Neural progenitor cell (in vitro differentiated cells): Measurements from ENCODE around the gene RASGRP4. TPM values are rescaled to one million over a fixed set of nuclear protein-coding genes. Genes with fewer than 3 reads are reported as not detected.
"Not testable (repeated sequence)": the region's sequence is repeated elsewhere in the genome, so short reads cannot be mapped to it uniquely, and the experiment has no call there.

Source experiments
- DNase-seq: peaks from one replicate; pipeline ENCODE4 v3.0.0-alpha.2; 2016; ENCODE audit warnings: low spot score
- H2AFZ ChIP-seq: fragments of 200-600 bp; sonication (generic); replicated peaks from 2 replicates; pipeline ENCODE4 v1.6.1; 2016; ENCODE audit warnings: antibody characterized with exemption
- H3F3A ChIP-seq: fragments of 200-600 bp; sonication (generic); 2 replicates; pipeline ENCODE4 v1.6.1; 2016; ENCODE audit warnings: antibody characterized with exemption, low read depth
- H3K27ac ChIP-seq: fragments of 200-600 bp; sonication (generic); 2 replicates; pipeline ENCODE4 v1.5.1; 2016; ENCODE audit warnings: mild to moderate bottlenecking
- H3K27me3 ChIP-seq: fragments of 200-600 bp; sonication (generic); 2 replicates; pipeline ENCODE4 v1.6.1; 2016; ENCODE audit warnings: mild to moderate bottlenecking, moderate library complexity
- H3K36me3 ChIP-seq: fragments of 200-600 bp; sonication (generic); 2 replicates; pipeline ENCODE4 v1.5.1; 2016
- H3K4me1 ChIP-seq: fragments of 200-600 bp; sonication (generic); 2 replicates; pipeline ENCODE4 v1.6.1; 2016; ENCODE audit warnings: mixed run types
- H3K4me2 ChIP-seq: fragments of 200-600 bp; sonication (generic); 2 replicates; pipeline ENCODE4 v1.6.1; 2016
- H3K4me3 ChIP-seq: fragments of 200-600 bp; sonication (generic); 2 replicates; pipeline ENCODE4 v1.5.1; 2016
- H3K79me2 ChIP-seq: fragments of 200-600 bp; sonication (generic); 2 replicates; pipeline ENCODE4 v1.6.1; 2016; ENCODE audit warnings: low read depth
- H3K9ac ChIP-seq: fragments of 200-600 bp; sonication (generic); 2 replicates; pipeline ENCODE4 v1.6.1; 2016
- H3K9me3 ChIP-seq: fragments of 200-600 bp; sonication (generic); 2 replicates; pipeline ENCODE4 v1.5.1; 2016; ENCODE audit warnings: low read depth
- H4K20me1 ChIP-seq: fragments of 200-600 bp; sonication (generic); 2 replicates; pipeline ENCODE4 v1.6.1; 2016; ENCODE audit warnings: low read depth
- H3K27ac Mint-ChIP-seq: 3 replicates; pipeline ENCODE4 v1.8.0; 2021; ENCODE audit warnings: mixed read lengths
- H3K27me3 Mint-ChIP-seq: 2 replicates; pipeline ENCODE4 v1.8.0; 2022; ENCODE audit warnings: low read depth, mild to moderate bottlenecking, inconsistent platforms, moderate library complexity, mixed read lengths; ENCODE audit not compliant: insufficient read depth
- H3K36me3 Mint-ChIP-seq: 3 replicates; pipeline ENCODE4 v1.8.0; 2021; ENCODE audit warnings: mixed read lengths
- H3K4me1 Mint-ChIP-seq: 3 replicates; pipeline ENCODE4 v1.8.0; 2021; ENCODE audit warnings: mixed read lengths
- H3K4me3 Mint-ChIP-seq: 3 replicates; pipeline ENCODE4 v1.8.0; 2021; ENCODE audit warnings: mild to moderate bottlenecking, moderate library complexity, mixed read lengths
- H3K9me3 Mint-ChIP-seq: 3 replicates; pipeline ENCODE4 v1.8.0; 2020; ENCODE audit warnings: mixed read lengths
- EZH2 ChIP-seq: fragments of 200-600 bp; sonication (generic); IDR thresholded peaks from 2 replicates; pipeline ENCODE4 v1.6.1; 2017; ENCODE audit warnings: antibody characterized with exemption, mild to moderate bottlenecking, moderate library complexity
- EZH2phosphoT487 ChIP-seq: fragments of 200-600 bp; sonication (generic); IDR thresholded peaks from 2 replicates; pipeline ENCODE4 v1.6.1; 2017; ENCODE audit warnings: antibody characterized with exemption
- total RNA-seq: library from RNA; depleted of rRNA; stranded (reverse); fragments of >200 nt; gene quantifications from 2 replicates; pipeline ENCODE4 v1.2.3, GENCODE V29; 2015; ENCODE audit warnings: low replicate concordance
- TF ChIP-seq, protein P1 (sequence below): fragments of 200-600 bp; sonication (generic); IDR thresholded peaks from 2 replicates; pipeline ENCODE4 v1.5.1; 2017; ENCODE audit warnings: antibody characterized with exemption, mild to moderate bottlenecking

Gene RASGRP4
- total RNA-seq, 1 donor from 2014 or later = not detected

DNA sequence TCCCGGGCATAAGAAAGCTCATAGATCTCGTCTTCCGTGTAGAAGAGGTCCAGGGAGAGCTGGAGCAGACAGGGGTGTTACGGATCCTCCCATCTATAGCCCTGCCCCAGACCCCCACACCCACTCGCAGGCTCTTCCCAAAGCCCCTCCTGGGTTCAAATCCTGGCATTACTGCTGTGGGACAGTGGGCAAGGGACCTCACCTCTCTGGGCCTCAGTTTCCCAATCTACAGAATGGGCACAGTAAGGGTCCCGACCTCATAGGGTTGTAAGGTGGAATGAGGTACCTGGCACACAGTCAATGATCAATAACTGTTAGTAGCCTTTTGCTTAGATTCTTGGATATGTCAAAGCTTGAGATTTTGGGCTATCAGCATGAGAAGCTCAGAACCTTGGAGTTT, 12.6 kb downstream of the RASGRP4 start:
- no peak for DNase-seq
- Mint-ChIP-seq H3K9me3 (no peaks in the 10 kb centered on the region), H3K4me3 (no peak overlapping the region), H3K27me3 (peaks cover 20% of the 10 kb centered on the region), H3K27ac (no peak overlapping the region), H3K4me1 (peaks cover 11% of the 10 kb centered on the region), H3K36me3 (no peaks in the 10 kb centered on the region)
- TF ChIP-seq EZH2phosphoT487 (no peak), EZH2 (no peak)
- TF ChIP-seq, protein P1, sequence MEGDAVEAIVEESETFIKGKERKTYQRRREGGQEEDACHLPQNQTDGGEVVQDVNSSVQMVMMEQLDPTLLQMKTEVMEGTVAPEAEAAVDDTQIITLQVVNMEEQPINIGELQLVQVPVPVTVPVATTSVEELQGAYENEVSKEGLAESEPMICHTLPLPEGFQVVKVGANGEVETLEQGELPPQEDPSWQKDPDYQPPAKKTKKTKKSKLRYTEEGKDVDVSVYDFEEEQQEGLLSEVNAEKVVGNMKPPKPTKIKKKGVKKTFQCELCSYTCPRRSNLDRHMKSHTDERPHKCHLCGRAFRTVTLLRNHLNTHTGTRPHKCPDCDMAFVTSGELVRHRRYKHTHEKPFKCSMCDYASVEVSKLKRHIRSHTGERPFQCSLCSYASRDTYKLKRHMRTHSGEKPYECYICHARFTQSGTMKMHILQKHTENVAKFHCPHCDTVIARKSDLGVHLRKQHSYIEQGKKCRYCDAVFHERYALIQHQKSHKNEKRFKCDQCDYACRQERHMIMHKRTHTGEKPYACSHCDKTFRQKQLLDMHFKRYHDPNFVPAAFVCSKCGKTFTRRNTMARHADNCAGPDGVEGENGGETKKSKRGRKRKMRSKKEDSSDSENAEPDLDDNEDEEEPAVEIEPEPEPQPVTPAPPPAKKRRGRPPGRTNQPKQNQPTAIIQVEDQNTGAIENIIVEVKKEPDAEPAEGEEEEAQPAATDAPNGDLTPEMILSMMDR = no peak
- H3K36me3 ChIP-seq = no peaks in the 10 kb centered on the region
- H3K79me2 ChIP-seq = no peaks in the 10 kb centered on the region
- H3K27me3 ChIP-seq = peaks cover 7% of the 10 kb centered on the region
- H3K9me3 ChIP-seq = no peaks in the 10 kb centered on the region
- no peaks in the 10 kb centered on the region for H3F3A ChIP-seq
- H3K4me2 ChIP-seq = no peak overlapping the region
- H3K9ac ChIP-seq = no peak overlapping the region
- H3K27ac ChIP-seq = no peak overlapping the region
- H2AFZ ChIP-seq = no peak overlapping the region
- no peaks in the 10 kb centered on the region for H4K20me1 ChIP-seq
- H3K4me3 ChIP-seq = no peak overlapping the region
- H3K4me1 ChIP-seq = no peaks in the 10 kb centered on the region

DNA sequence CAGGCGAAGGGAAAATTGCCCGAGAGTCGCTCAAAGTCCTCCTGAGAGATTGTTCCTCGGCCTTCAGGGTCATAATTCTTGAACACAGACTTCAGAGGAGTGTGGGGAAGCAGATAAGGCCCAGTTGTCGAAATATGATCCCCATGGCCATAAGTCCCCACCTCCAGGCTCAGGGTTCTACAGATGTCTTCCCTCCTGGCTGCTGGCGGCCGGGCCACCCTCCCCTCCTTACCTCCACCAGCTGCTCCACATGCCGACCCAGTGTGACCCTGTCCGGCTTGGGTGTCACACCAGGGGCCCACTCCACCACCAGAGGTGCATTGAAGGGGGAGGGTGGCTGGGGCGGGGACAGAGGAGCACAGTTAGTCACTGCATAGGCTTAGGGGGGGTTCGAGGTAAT, 13.1 kb downstream of the RASGRP4 start:
- Histone ChIP-seq H3K36me3 (no peaks in the 10 kb centered on the region), H2AFZ (no peak overlapping the region), H3K27me3 (peaks cover 2% of the 10 kb centered on the region), H4K20me1 (no peaks in the 10 kb centered on the region), H3F3A (no peaks in the 10 kb centered on the region), H3K27ac (no peak overlapping the region), H3K79me2 (no peaks in the 10 kb centered on the region), H3K4me1 (no peaks in the 10 kb centered on the region), H3K4me2 (no peak overlapping the region), H3K4me3 (no peak overlapping the region), H3K9ac (no peak overlapping the region), H3K9me3 (no peaks in the 10 kb centered on the region)
- H3K27ac Mint-ChIP-seq = no peak overlapping the region
- peaks cover 9% of the 10 kb centered on the region for H3K4me1 Mint-ChIP-seq
- H3K27me3 Mint-ChIP-seq = peaks cover 20% of the 10 kb centered on the region
- H3K9me3 Mint-ChIP-seq = no peaks in the 10 kb centered on the region
- no peak overlapping the region for H3K4me3 Mint-ChIP-seq
- no peak for DNase-seq
- TF ChIP-seq, protein P1 = no peak
- TF ChIP-seq EZH2 (no peak), EZH2phosphoT487 (no peak)
- no peaks in the 10 kb centered on the region for H3K36me3 Mint-ChIP-seq

DNA sequence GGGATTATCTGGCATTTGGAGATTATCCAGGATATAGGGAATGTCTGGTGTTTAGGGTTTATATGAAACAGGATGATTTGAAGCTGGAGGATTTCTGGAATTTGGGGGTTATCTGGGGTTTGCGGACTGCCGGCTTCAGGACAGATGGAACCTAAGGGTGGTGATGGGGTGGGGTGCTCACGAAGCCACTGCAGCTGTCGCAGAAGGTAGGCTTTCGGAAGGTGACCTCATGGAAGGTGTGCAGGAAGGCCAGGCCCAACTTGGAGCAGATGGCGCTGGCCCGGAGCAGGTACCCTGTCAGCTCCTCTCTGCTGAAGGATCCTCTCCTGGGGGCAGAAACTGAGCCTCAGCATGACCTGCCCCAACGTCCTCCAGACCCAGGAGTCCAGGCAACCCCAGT, 13.5 kb downstream of the RASGRP4 start:
- Histone ChIP-seq H3K4me2 (no peak overlapping the region), H3K4me1 (no peaks in the 10 kb centered on the region), H3K27ac (no peak overlapping the region), H3K9ac (no peak overlapping the region), H3K9me3 (no peaks in the 10 kb centered on the region), H3F3A (no peaks in the 10 kb centered on the region), H3K79me2 (no peaks in the 10 kb centered on the region), H3K4me3 (no peak overlapping the region), H2AFZ (no peak overlapping the region), H3K36me3 (no peaks in the 10 kb centered on the region), H3K27me3 (no peaks in the 10 kb centered on the region), H4K20me1 (no peaks in the 10 kb centered on the region)
- H3K27me3 Mint-ChIP-seq = peaks cover 16% of the 10 kb centered on the region
- no peak overlapping the region for H3K27ac Mint-ChIP-seq
- no peaks in the 10 kb centered on the region for H3K9me3 Mint-ChIP-seq
- H3K4me1 Mint-ChIP-seq = peaks cover 5% of the 10 kb centered on the region
- H3K4me3 Mint-ChIP-seq = no peak overlapping the region
- TF ChIP-seq EZH2 (no peak), EZH2phosphoT487 (no peak)
- TF ChIP-seq, protein P1 = no peak
- H3K36me3 Mint-ChIP-seq = no peaks in the 10 kb centered on the region
- DNase-seq = no peak

DNA sequence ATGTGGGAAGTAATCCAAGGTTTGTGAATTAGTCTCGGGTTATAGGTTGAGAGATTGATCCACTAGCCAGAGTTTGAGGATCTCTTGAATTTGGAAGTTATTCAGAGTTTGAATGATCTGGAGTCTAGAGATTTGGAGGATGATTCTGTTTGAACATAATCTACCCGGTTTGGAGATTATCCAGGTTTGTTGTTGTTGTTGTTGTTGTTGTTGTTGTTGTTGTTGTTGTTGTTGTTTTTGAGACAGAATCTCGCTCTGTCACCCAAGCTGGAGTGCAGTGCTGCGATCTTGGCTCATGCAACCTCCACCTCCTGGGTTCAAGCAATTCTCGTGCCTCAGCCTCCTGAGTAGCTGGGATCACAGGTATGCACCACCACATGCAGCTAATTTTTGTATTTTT, 14.1 kb downstream of the RASGRP4 start:
- not testable (repeated sequence) for H3K27ac ChIP-seq, H3K4me2 ChIP-seq, H3K36me3 Mint-ChIP-seq, H3K4me1 Mint-ChIP-seq, H3K4me1 ChIP-seq, DNase-seq, H2AFZ ChIP-seq, H3K9me3 Mint-ChIP-seq, H3K36me3 ChIP-seq, H3K27me3 ChIP-seq, H3K27ac Mint-ChIP-seq, H3K9me3 ChIP-seq, H3K9ac ChIP-seq, H4K20me1 ChIP-seq, H3K79me2 ChIP-seq, H3K4me3 ChIP-seq, H3K4me3 Mint-ChIP-seq, H3F3A ChIP-seq
- peaks cover 12% of the 10 kb centered on the region for H3K27me3 Mint-ChIP-seq
